ENCODE measurements around the gene SH2D4B. TPM values are rescaled to one million over a fixed set of nuclear protein-coding genes. Genes with fewer than 3 reads are reported as not detected.
A peak's percentile ranks its signal among the peaks of the same experiment; 100 is the strongest.

SH2D4B gene
- total and polyA plus RNA-seq, 10 of the 15 experiments (the other 5 are each of a cell fraction or from before 2014, with no cell fraction given), result 0.04 to 0.21 (median 0.13) TPM; not detected in 5

GRCh38 chr10:80518807-80519360 is 18.8 kb upstream of the SH2D4B start:
- in situ Hi-C loops (cut with MboI), result no loop called here
- no peak overlapping the region for H3K4me3 ChIP-seq
- H3K36me3 ChIP-seq (ENCODE audit: control insufficient read depth in 2 of 2, insufficient read depth in 2 of 2, low read length in 1 of 2), result peaks cover 8 to 9% of the 10 kb centered on the region in 2 experiments; a peak in 3 of 4 replicates
- no peaks in the 10 kb centered on the region for H3K79me2 ChIP-seq (ENCODE audit: control insufficient read depth, insufficient read depth, low read length)
- peaks cover 6% of the 10 kb centered on the region for H3K4me1 ChIP-seq (ENCODE audit: control insufficient read depth, insufficient read depth, low read length)
- H3K9me3 ChIP-seq (replicated peaks; ENCODE audit: control insufficient read depth, insufficient read depth, low read length), result no peaks in the 10 kb centered on the region
- DNase-seq (ENCODE audit: low read depth, low spot score) (no peak), FAIRE-seq (no peak), ATAC-seq (no peak; the same call in 1 of the 3 replicates)
- intact Hi-C loops (cut with micrococcal nuclease; ENCODE audit: unreplicated experiment), result no loop called here
- SMC1A ChIA-PET (ENCODE audit: uncharacterized antibody, unreplicated experiment), result interaction anchor here (1.1 kb wide), 1 partner anchor 97 kb away, joined by 3 read pairs; no protein-coding TSS in a partner anchor
- no peak overlapping the region for H3K9ac ChIP-seq (ENCODE audit: control insufficient read depth, insufficient read depth, low read length)
- H2AFZ ChIP-seq (ENCODE audit: control insufficient read depth, low read depth, low read length), result no peak overlapping the region
- TF ChIP-seq SPI1 (IDR thresholded peaks at IDR 0.05; ENCODE audit: borderline replicate concordance, insufficient read depth, low read depth, low read length), result peak; percentile 71; the same call in 1 of the 2 replicates
- TF ChIP-seq MEF2B (IDR thresholded peaks at IDR 0.05; ENCODE audit: partially characterized antibody, poor library complexity, severe bottlenecking), result peak; percentile 48
- no peak for TF ChIP-seq SP1 (IDR thresholded peaks at IDR 0.05; ENCODE audit: low read depth, low read length)
- TF ChIP-seq SMAD5 (IDR thresholded peaks at IDR 0.05; ENCODE audit: low read depth), result no peak
- no peak for TF ChIP-seq CEBPB (IDR thresholded peaks at IDR 0.05; ENCODE audit: borderline replicate concordance in 1 of 2, low read depth in 2 of 2, low read length in 2 of 2)
- no TSS peak for BruUV-seq (replicated peaks)
- POLR2A ChIA-PET, result no interaction called here
- RAD21 ChIA-PET (ENCODE audit: unreplicated experiment), result no interaction called here
- H3K27ac ChIP-seq (ENCODE audit: control insufficient read depth, insufficient read depth), result no peak overlapping the region
- H3K4me2 ChIP-seq (ENCODE audit: control insufficient read depth, insufficient read depth), result no peak overlapping the region
- CTCF ChIA-PET, result interaction anchor here (1.4 to 1.8 kb wide), 2 partner anchors 13 to 15 kb away, joined by 3 to 7 read pairs; no protein-coding TSS in a partner anchor
- H4K20me1 ChIP-seq (ENCODE audit: control insufficient read depth, insufficient read depth), result no peaks in the 10 kb centered on the region
- WGBS (ENCODE audit: insufficient coverage, insufficient replicate concordance, low lambda C conversion rate, missing lambda C conversion rate), result 45% methylated on average over 7 of the region's 7 CpGs
- no peaks in the 10 kb centered on the region for H3K27me3 ChIP-seq (replicated peaks in 1 of 2; ENCODE audit: control insufficient read depth in 2 of 2, insufficient read depth in 2 of 2, low read length in 1 of 2)
